ENCODE data around the gene MBD1. TPM values are rescaled to one million over a fixed set of nuclear protein-coding genes. Genes with fewer than 3 reads are reported as not detected.

MBD1 gene
- total and polyA plus RNA-seq, 2 of the 13 experiments (the other 11 are each of a cell fraction or from before 2014, with no cell fraction given), result 25.5 to 28.6 TPM

GRCh38 chr18:50266248-50266704 is 15.0 kb downstream of the MBD1 start, which contains the start of gene CFAP53 (continued):
- TF ChIP-seq, protein P1, sequence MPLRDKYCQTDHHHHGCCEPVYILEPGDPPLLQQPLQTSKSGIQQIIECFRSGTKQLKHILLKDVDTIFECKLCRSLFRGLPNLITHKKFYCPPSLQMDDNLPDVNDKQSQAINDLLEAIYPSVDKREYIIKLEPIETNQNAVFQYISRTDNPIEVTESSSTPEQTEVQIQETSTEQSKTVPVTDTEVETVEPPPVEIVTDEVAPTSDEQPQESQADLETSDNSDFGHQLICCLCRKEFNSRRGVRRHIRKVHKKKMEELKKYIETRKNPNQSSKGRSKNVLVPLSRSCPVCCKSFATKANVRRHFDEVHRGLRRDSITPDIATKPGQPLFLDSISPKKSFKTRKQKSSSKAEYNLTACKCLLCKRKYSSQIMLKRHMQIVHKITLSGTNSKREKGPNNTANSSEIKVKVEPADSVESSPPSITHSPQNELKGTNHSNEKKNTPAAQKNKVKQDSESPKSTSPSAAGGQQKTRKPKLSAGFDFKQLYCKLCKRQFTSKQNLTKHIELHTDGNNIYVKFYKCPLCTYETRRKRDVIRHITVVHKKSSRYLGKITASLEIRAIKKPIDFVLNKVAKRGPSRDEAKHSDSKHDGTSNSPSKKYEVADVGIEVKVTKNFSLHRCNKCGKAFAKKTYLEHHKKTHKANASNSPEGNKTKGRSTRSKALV (CRISPR knock-in tag; IDR thresholded peaks at IDR 0.05), result no peak
- TF ChIP-seq ZFY (CRISPR knock-in tag; IDR thresholded peaks at IDR 0.05) (peak; percentile 46; the same call in 1 of the 2 replicates), ZNF687 (CRISPR knock-in tag; IDR thresholded peaks at IDR 0.05) (peak; percentile 74), UBTF (CRISPR knock-in tag; IDR thresholded peaks at IDR 0.05) (no peak), RXRA (CRISPR knock-in tag; IDR thresholded peaks at IDR 0.05) (peak; percentile 51; the same call in 1 of the 2 replicates), FOXK1 (CRISPR knock-in tag; IDR thresholded peaks at IDR 0.05; ENCODE audit: borderline replicate concordance, low read depth) (no peak), YEATS2 (CRISPR knock-in tag; IDR thresholded peaks at IDR 0.05; ENCODE audit: borderline replicate concordance) (peak; percentile 65; the same call in 1 of the 2 replicates), ZSCAN29 (CRISPR knock-in tag; conservative IDR thresholded peaks at IDR 0.05) (no peak), CBFB (CRISPR knock-in tag; IDR thresholded peaks at IDR 0.05) (no peak)
- TF ChIP-seq, protein P2, sequence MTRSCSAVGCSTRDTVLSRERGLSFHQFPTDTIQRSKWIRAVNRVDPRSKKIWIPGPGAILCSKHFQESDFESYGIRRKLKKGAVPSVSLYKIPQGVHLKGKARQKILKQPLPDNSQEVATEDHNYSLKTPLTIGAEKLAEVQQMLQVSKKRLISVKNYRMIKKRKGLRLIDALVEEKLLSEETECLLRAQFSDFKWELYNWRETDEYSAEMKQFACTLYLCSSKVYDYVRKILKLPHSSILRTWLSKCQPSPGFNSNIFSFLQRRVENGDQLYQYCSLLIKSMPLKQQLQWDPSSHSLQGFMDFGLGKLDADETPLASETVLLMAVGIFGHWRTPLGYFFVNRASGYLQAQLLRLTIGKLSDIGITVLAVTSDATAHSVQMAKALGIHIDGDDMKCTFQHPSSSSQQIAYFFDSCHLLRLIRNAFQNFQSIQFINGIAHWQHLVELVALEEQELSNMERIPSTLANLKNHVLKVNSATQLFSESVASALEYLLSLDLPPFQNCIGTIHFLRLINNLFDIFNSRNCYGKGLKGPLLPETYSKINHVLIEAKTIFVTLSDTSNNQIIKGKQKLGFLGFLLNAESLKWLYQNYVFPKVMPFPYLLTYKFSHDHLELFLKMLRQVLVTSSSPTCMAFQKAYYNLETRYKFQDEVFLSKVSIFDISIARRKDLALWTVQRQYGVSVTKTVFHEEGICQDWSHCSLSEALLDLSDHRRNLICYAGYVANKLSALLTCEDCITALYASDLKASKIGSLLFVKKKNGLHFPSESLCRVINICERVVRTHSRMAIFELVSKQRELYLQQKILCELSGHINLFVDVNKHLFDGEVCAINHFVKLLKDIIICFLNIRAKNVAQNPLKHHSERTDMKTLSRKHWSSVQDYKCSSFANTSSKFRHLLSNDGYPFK (CRISPR knock-in tag; IDR thresholded peaks at IDR 0.05; ENCODE audit: borderline replicate concordance), result peak; percentile 38; the same call in 1 of the 2 replicates
- TF ChIP-seq, protein P3, sequence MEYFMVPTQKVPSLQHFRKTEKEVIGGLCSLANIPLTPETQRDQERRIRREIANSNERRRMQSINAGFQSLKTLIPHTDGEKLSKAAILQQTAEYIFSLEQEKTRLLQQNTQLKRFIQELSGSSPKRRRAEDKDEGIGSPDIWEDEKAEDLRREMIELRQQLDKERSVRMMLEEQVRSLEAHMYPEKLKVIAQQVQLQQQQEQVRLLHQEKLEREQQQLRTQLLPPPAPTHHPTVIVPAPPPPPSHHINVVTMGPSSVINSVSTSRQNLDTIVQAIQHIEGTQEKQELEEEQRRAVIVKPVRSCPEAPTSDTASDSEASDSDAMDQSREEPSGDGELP (IDR thresholded peaks at IDR 0.05; ENCODE audit: borderline replicate concordance, low read depth), result peak; percentile 73; the same call in 1 of the 2 replicates
- TF ChIP-seq, protein P4, sequence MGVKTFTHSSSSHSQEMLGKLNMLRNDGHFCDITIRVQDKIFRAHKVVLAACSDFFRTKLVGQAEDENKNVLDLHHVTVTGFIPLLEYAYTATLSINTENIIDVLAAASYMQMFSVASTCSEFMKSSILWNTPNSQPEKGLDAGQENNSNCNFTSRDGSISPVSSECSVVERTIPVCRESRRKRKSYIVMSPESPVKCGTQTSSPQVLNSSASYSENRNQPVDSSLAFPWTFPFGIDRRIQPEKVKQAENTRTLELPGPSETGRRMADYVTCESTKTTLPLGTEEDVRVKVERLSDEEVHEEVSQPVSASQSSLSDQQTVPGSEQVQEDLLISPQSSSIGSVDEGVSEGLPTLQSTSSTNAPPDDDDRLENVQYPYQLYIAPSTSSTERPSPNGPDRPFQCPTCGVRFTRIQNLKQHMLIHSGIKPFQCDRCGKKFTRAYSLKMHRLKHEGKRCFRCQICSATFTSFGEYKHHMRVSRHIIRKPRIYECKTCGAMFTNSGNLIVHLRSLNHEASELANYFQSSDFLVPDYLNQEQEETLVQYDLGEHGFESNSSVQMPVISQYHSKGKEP (CRISPR knock-in tag; IDR thresholded peaks at IDR 0.05), result no peak

Data from HepG2 (cell line).